H9 (cell line): ENCODE measurements around the gene HS1BP3. TPM values are rescaled to one million over a fixed set of nuclear protein-coding genes. Genes with fewer than 3 reads are reported as not detected.

Source experiments
- DNase-seq: peaks from one replicate; pipeline ENCODE4 v3.0.0-alpha.2; 2017
- H2AFZ ChIP-seq: one replicate; pipeline ENCODE4 v1.6.1; 2013; ENCODE audit warnings: mild to moderate bottlenecking, low read length, control low read depth, moderate library complexity
- H2AK5ac ChIP-seq: 2 replicates; pipeline ENCODE4 v1.6.1; 2013; ENCODE audit warnings: low read length, control low read depth, mixed read lengths; ENCODE audit not compliant: insufficient read length
- H2BK120ac ChIP-seq: one replicate; pipeline ENCODE4 v1.6.1; 2013; ENCODE audit warnings: low read depth, mild to moderate bottlenecking, low read length, control low read depth, inconsistent platforms; ENCODE audit not compliant: poor library complexity, severe bottlenecking
- H2BK12ac ChIP-seq: 2 replicates; pipeline ENCODE4 v1.6.1; 2013; ENCODE audit warnings: low read length, control low read depth, mixed read lengths, low read depth; ENCODE audit not compliant: insufficient read length
- H2BK15ac ChIP-seq: 2 replicates; pipeline ENCODE4 v1.6.1; 2013; ENCODE audit warnings: low read depth, low read length, control low read depth
- H2BK20ac ChIP-seq: one replicate; pipeline ENCODE4 v1.6.1; 2013; ENCODE audit warnings: low read depth, mild to moderate bottlenecking, low read length, control low read depth, inconsistent platforms; ENCODE audit not compliant: poor library complexity, severe bottlenecking
- H2BK5ac ChIP-seq: 2 replicates; pipeline ENCODE4 v1.6.1; 2013; ENCODE audit warnings: low read length, control low read depth, mixed read lengths; ENCODE audit not compliant: insufficient read length
- H3K14ac ChIP-seq: 2 replicates; pipeline ENCODE4 v1.6.1; 2013; ENCODE audit warnings: low read length, control low read depth; ENCODE audit not compliant: insufficient read depth
- H3K18ac ChIP-seq: 2 replicates; pipeline ENCODE4 v1.6.1; 2013; ENCODE audit warnings: low read depth, mild to moderate bottlenecking, mixed read lengths, low read length, control low read depth; ENCODE audit not compliant: insufficient read length
- H3K23ac ChIP-seq: 2 replicates; pipeline ENCODE4 v1.6.1; 2013; ENCODE audit warnings: low read length, control low read depth, mixed read lengths, low read depth; ENCODE audit not compliant: insufficient read length
- H3K23me2 ChIP-seq: 2 replicates; pipeline ENCODE4 v1.6.1; 2013; ENCODE audit warnings: low read depth, mild to moderate bottlenecking, mixed read lengths, low read length, control low read depth; ENCODE audit not compliant: insufficient read length, poor library complexity, severe bottlenecking
- H3K27ac ChIP-seq: 2 replicates; pipeline ENCODE4 v1.5.1; 2013; ENCODE audit warnings: low read length, control low read depth, mixed read lengths, low read depth; ENCODE audit not compliant: insufficient read length
- H3K27me3 ChIP-seq: 2 replicates; pipeline ENCODE4 v1.6.1; 2013; ENCODE audit warnings: low read length, control low read depth, inconsistent platforms; ENCODE audit not compliant: insufficient read depth
- H3K4ac ChIP-seq: 2 replicates; pipeline ENCODE4 v1.6.1; 2013; ENCODE audit warnings: low read depth, mild to moderate bottlenecking, control low read depth, inconsistent platforms, low read length, moderate library complexity
- H3K4me1 ChIP-seq: 2 replicates; pipeline ENCODE4 v1.6.1; 2013; ENCODE audit warnings: low read length, control low read depth, inconsistent platforms; ENCODE audit not compliant: insufficient read depth
- H3K4me2 ChIP-seq: 2 replicates; pipeline ENCODE4 v1.6.1; 2013; ENCODE audit warnings: low read length, control low read depth, mixed read lengths; ENCODE audit not compliant: insufficient read length, insufficient read depth
- H3K56ac ChIP-seq: 2 replicates; pipeline ENCODE4 v1.6.1; 2013; ENCODE audit warnings: low read depth, mild to moderate bottlenecking, mixed read lengths, low read length, control low read depth; ENCODE audit not compliant: insufficient read length
- H3K79me1 ChIP-seq: 2 replicates; pipeline ENCODE4 v1.6.1; 2013; ENCODE audit warnings: low read depth, mild to moderate bottlenecking, moderate library complexity, low read length, control low read depth, inconsistent platforms; ENCODE audit not compliant: insufficient read depth, poor library complexity, severe bottlenecking
- H3K79me2 ChIP-seq: 2 replicates; pipeline ENCODE4 v1.6.1; 2013; ENCODE audit warnings: low read length, control low read depth, inconsistent platforms; ENCODE audit not compliant: insufficient read depth
- H3K9ac ChIP-seq: 2 replicates; pipeline ENCODE4 v1.6.1; 2013; ENCODE audit warnings: low read length, control low read depth, mixed read lengths; ENCODE audit not compliant: insufficient read length; ENCODE audit errors: extremely low read depth
- H3K9me3 ChIP-seq: one replicate; pipeline ENCODE4 v1.6.1; 2013; ENCODE audit warnings: low read depth, low read length, inconsistent platforms; ENCODE audit not compliant: control insufficient read depth
- H3T11ph ChIP-seq: one replicate; pipeline ENCODE4 v1.6.1; 2013; ENCODE audit warnings: mild to moderate bottlenecking, low read length, control low read depth, inconsistent platforms
- H4K20me1 ChIP-seq: one replicate; pipeline ENCODE4 v1.6.1; 2013; ENCODE audit not compliant: control insufficient read depth, insufficient read length, insufficient read depth
- H4K5ac ChIP-seq: 2 replicates; pipeline ENCODE4 v1.6.1; 2013; ENCODE audit warnings: low read depth, mild to moderate bottlenecking, mixed read lengths, low read length, control low read depth; ENCODE audit not compliant: insufficient read length
- H4K8ac ChIP-seq: replicated peaks from 2 replicates; pipeline ENCODE4 v1.6.1; 2013; ENCODE audit warnings: low read length, control low read depth, mixed read lengths, low read depth; ENCODE audit not compliant: insufficient read length
- H4K91ac ChIP-seq: 2 replicates; pipeline ENCODE4 v1.6.1; 2013; ENCODE audit warnings: low read depth, mild to moderate bottlenecking, moderate library complexity, mixed read lengths, low read length, control low read depth; ENCODE audit not compliant: insufficient read length
- H3K27ac Mint-ChIP-seq, 3 experiments: 2 replicates in 2 of 3; 3 replicates in 1 of 3; pipeline ENCODE4 v1.8.0; 2020 to 2021; ENCODE audit warnings: mixed read lengths in 3 of 3, mild to moderate bottlenecking in 1 of 3, moderate library complexity in 1 of 3
- H3K27me3 Mint-ChIP-seq: 2 replicates; pipeline ENCODE4 v1.8.0; 2021; ENCODE audit warnings: low read depth, mild to moderate bottlenecking, moderate library complexity, mixed read lengths
- H3K36me3 Mint-ChIP-seq, 3 experiments: 2 replicates in 2 of 3; 3 replicates in 1 of 3; pipeline ENCODE4 v1.8.0; 2020 to 2021; ENCODE audit warnings: low read depth in 3 of 3, mixed read lengths in 3 of 3; ENCODE audit not compliant: insufficient read depth in 1 of 3
- H3K4me1 Mint-ChIP-seq, 2 experiments: 2 replicates each; pipeline ENCODE4 v1.8.0; 2020; ENCODE audit warnings: mixed read lengths in 2 of 2
- H3K4me3 Mint-ChIP-seq, 2 experiments: 2 replicates in 1 of 2; 3 replicates in 1 of 2; pipeline ENCODE4 v1.8.0; 2020 to 2021; ENCODE audit warnings: mild to moderate bottlenecking in 2 of 2, mixed read lengths in 2 of 2, moderate library complexity in 1 of 2
- H3K9me3 Mint-ChIP-seq, 2 experiments: 2 replicates in 1 of 2; 3 replicates in 1 of 2; pipeline ENCODE4 v1.8.0; 2020; ENCODE audit warnings: mild to moderate bottlenecking in 2 of 2, mixed read lengths in 2 of 2, moderate library complexity in 1 of 2
- CTCF ChIP-seq: fragments of 200-600 bp; sonication (generic); conservative IDR thresholded peaks from 3 replicates; pipeline ENCODE4 v1.8.0; 2021; ENCODE audit warnings: antibody characterized with exemption, mild to moderate bottlenecking
- WGBS: extraction: QIAGEN DNeasy Blood & Tissue Kit; methylation state at CpG from one replicate; pipeline ENCODE4 v1.1.7; 2013; ENCODE audit warnings: missing lambda C conversion rate, low lambda C conversion rate, mixed read lengths; ENCODE audit not compliant: insufficient read length; ENCODE audit errors: extremely low coverage; 5-methylcytosine and 5-hydroxymethylcytosine counted together
- total RNA-seq: library from RNA; stranded (reverse); gene quantifications from 2 replicates; pipeline ENCODE4 v1.2.1, GENCODE V29; 2021

The HS1BP3 gene
- total RNA-seq, 1 experiment from 2014 or later: 11.1 TPM

GRCh38 chr2:20585359-20585709 is 65.6 kb downstream of the HS1BP3 start:
- peaks cover 15 to 18% of the 10 kb centered on the region in 2 experiments for H3K4me1 Mint-ChIP-seq
- no peak overlapping the region for H3K23ac ChIP-seq
- H3K27me3 Mint-ChIP-seq: peaks cover 9% of the 10 kb centered on the region
- H3K56ac ChIP-seq: no peak overlapping the region
- no peak overlapping the region for H2BK20ac ChIP-seq
- H2AK5ac ChIP-seq: no peak overlapping the region
- H3K27ac ChIP-seq: no peak overlapping the region
- no peak overlapping the region for H3K4me2 ChIP-seq
- no peak overlapping the region for H3K18ac ChIP-seq
- peaks cover 15% of the 10 kb centered on the region; the same call in 1 of the 2 replicates for H3K4me1 ChIP-seq
- no peak overlapping the region for H3K9ac ChIP-seq
- no peak overlapping the region for H2BK12ac ChIP-seq
- no peak overlapping the region for H3K4me3 Mint-ChIP-seq
- H2BK5ac ChIP-seq: no peak overlapping the region
- H2BK120ac ChIP-seq: no peak overlapping the region
- no peak overlapping the region for H3T11ph ChIP-seq
- no peak overlapping the region for H3K14ac ChIP-seq
- no peak overlapping the region for H4K8ac ChIP-seq
- H3K79me2 ChIP-seq: no peaks in the 10 kb centered on the region
- no peak for DNase-seq
- H3K27ac Mint-ChIP-seq: peak overlapping the region in 1 of 3 experiments; percentile 95; a peak in 4 of 7 replicates
- H2BK15ac ChIP-seq: no peak overlapping the region
- H2AFZ ChIP-seq: no peak overlapping the region
- no peaks in the 10 kb centered on the region for H3K23me2 ChIP-seq
- no peaks in the 10 kb centered on the region for H4K20me1 ChIP-seq
- H3K4ac ChIP-seq: no peak overlapping the region
- no peaks in the 10 kb centered on the region; a peak in 2 of 7 replicates for H3K36me3 Mint-ChIP-seq
- no CpG with 5 or more reads among the region's 5 CpGs for WGBS
- TF ChIP-seq CTCF: no peak
- no peak overlapping the region for H4K5ac ChIP-seq
- H3K9me3 Mint-ChIP-seq: peaks cover 6 to 8% of the 10 kb centered on the region in 2 experiments; a peak in 4 of 5 replicates
- no peaks in the 10 kb centered on the region for H3K79me1 ChIP-seq
- H4K91ac ChIP-seq: peak overlapping the region; percentile 60
- H3K27me3 ChIP-seq: no peaks in the 10 kb centered on the region
- H3K9me3 ChIP-seq: no peaks in the 10 kb centered on the region
